ENCODE measurements around the gene STX2.
"Not testable (repeated sequence)": the region's sequence is repeated elsewhere in the genome, so short reads cannot be mapped to it uniquely, and the experiment has no call there.

STX2 gene

DNA sequence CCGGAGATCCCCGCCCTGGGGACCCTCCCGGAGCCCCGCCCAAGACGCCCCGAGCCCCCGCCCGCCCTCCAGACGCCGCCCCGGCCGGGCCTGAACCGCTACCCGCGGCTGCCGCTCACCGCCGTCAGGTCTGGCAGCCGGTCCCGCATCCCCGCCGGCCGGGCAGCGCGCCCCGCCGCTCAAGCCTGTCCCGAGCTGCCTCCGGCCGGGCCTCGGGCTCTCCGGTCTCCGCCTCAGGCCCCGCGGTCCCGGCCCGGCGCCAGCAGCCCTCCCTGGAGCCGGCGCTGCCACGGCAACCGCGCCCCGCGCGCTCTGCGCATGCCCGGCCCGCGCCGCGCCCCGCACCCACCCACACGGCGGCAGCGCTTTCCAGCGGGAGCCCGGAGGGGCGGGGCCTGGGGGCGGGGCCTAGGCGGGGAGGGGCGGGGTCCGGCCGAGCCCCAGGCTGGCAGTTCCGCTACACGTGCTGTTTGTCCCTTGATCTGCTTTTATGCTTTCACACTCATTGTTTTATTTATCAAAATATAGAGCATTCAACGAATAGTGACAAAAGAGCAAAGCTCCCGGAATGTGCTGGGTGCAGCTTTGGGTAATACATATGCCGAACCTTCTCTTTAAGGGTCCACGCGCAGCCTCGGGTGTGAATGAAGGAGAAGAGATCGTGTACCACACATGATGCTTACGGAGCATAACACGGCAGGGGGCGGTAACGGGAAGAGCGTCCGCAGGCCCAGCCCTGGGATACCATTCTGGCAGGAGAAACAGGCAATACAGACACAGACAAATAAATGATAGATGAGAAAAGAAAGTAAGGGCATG lies at the start of gene STX2:
Gene STX2 (minus strand): TSS at position 300 of the 819 bp plus-strand sequence. CDS start 151 bp downstream, at position 149.
- ATAC-seq (peak; percentile 87), DNase-seq (peak; percentile 91)

DNA sequence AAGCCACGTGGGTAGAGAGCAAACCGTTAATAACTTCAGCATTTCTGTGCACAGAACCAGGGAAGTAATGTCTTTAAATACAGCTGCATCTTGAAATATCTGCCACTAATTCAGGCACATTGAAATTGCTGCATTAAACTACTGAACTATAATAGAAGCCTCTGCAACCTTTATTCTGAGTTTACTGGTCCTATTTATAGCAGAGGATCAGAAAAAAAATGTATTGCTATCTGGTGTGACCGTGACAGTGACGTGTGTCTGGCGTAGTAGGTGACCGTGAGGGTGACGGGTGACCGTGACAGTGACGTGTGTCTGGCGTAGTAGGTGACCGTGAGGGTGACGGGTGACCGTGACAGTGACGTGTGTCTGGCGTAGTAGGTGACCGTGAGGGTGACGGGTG lies 48.1 kb upstream of the STX2 start:
- DNase-seq, ATAC-seq: not testable (repeated sequence)

GRCh38 chr12:130881548-130881947 lies 42.5 kb upstream of the STX2 start:
- no peak for DNase-seq
- no peak for ATAC-seq

DNA sequence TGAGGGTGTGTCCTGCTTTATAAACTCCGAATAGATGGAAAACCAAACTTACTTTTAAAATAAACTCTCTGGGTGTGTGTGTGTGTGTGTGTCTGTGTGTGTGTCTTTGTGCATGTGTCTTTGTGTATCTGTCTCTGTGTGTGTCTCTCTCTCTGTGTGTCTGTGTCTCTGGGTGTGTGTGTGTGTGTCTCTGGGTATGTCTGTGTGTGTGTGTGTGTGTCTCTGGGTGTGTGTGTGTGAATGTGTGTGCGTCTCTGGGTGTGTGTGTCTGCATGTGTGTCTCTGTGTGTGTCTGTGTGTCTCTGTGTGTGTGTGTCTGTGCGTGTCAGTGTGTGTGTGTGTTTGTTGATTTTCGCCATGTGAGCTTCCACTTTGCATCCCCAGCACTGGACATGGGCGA lies 42.0 kb upstream of the STX2 start:
- ATAC-seq: no peak
- no peak for DNase-seq

DNA sequence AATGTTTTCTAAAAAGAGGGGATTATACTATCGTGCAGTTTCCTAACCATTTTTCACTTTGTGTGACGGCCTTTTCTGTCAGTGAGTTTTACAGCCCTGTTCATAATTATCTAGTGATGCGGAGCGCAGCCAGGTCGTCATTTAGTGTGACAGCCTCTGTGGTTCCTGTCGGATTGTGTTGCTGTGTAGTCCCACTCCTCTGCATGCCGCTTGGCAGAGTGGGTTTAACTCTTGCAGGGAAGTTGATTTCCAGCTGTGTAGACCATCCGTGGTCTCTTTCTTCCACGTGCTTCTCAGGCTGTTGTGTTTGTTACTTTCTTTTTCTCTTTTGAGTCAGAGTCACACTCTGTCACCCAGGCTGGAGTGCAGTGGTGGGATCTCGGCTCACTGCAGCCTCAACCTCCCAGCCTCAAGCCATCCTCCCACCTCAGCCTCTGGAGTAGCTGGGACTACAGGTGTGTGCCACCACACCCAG lies 41.4 kb upstream of the STX2 start:
- peak; percentile 16 for DNase-seq
- ATAC-seq: peak; percentile 76

- DNase-seq (peak; percentile 23), ATAC-seq (peak; percentile 4)
Measured at GRCh38 chr12:130879781-130880389, 40.8 kb upstream of the STX2 start.

- DNase-seq: peak; percentile 12
- ATAC-seq: peak; percentile 15
Measured at GRCh38 chr12:130879212-130879686, 40.2 kb upstream of the STX2 start.

DNA sequence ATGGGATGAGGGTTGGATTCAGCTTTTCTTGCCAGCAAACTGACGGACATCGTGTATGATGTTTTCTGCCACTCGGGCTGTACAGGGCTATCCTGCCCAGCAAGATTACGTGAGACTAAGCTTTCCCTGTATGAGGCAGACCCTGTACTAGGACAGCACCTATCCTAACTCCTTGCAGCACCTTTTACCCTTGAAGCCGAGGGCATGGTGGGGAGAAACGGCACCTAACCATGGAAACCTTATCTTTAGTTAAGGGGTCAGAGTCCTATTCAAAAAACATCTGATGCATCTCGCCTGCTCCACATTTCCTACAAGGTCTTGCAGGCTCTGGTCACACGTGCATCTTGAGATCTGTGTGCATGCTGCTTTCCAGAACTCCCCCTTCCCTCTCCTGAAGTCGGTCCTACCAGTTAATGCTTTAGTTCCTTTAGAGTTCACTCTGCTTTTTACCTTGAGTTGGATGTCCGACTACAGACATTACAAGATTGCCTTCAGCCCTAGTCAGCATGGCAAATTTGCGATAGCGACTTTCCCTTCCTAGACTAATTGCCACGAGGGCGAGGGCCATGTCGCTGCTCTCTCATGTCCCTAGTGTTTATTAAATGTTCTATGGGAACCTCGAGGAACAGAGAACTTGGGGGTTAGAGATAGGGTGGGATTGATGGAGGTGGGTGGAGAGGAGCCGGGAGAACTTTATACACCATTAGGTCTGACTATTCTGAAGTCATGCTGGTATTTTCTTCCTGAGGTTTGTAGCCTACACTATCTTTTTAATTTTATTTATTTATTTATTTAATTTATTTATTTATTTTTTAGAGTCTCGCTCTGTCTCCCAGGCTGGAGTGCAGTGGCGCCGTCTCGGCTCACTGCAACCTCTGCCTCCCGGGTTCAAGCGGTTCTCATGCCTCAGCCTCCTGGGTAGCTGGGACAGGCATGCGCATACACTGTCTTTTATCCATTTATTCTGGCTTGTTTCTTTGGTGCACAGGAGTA lies 39.4 kb upstream of the STX2 start:
- ATAC-seq: no peak

GRCh38 chr12:130877333-130877732 lies 38.3 kb upstream of the STX2 start:
- DNase-seq (no peak), ATAC-seq (no peak)

More for the DNA sequence above, 39.4 kb upstream of the STX2 start:
- DNase-seq: peak; percentile 12

DNA sequence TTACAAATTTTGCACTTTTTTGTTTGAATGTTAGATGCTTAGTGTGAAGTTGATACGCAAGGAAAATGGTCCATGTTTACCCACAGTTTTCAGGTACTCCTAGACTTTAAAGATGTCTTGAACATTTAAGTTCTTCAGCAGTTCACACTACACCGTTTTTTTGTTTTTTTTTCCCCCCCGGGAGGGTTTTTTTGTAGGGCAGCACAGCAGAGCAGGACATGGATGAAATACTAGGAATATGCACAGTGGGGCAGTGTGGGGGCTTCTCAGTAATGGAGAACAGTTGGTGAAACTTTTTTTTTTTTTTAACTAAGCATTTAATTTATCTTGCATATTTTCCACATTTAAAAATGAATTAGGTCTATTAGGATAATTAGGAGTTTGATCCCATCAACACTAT lies 37.7 kb upstream of the STX2 start:
- ATAC-seq: no peak
- no peak for DNase-seq

DNA sequence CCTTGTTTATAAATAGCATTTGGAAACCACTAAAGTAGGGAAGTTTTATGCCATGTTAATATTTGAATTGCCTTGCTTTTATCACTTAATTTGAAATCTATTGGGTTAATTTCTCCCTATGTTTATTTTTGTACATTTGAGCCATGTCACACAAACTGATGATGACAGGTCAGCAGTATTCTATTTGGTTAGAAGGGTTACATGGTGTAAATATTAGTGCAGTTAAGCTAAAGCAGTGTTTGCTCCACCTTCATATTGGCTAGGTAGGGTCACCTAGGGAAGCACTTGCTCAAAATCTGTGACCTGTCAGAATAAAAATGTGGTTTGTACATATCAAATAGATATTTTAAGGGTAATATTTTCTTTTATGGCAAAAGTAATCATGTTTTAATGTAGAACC lies 37.2 kb upstream of the STX2 start:
- DNase-seq: no peak
- no peak for ATAC-seq

GRCh38 chr12:130875708-130876107 lies 36.7 kb upstream of the STX2 start:
- ATAC-seq, DNase-seq: not testable (repeated sequence)

DNA sequence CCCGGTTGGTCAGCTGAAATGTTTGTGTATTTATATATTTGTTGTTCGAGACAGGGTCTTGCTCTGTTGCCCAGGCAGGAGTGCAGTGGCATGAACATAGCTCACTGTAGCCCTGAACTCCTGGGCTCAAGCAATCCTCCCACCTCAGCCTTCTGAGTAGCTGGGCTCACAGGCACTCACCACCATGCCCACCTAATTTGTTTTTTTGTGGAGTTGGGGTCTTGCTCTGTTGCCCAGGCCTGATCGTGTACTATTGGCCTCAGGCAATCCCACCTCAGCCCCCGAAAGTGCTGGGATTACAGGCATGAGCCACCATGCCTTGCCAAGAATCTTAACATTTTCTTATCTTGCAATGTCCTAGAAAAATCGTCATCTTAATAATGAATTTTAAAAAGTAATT lies 36.1 kb upstream of the STX2 start:
- ATAC-seq: no peak
- no peak for DNase-seq

- no peak for ATAC-seq
- DNase-seq: no peak
Measured at GRCh38 chr12:130874696-130875095, 35.6 kb upstream of the STX2 start.

DNA sequence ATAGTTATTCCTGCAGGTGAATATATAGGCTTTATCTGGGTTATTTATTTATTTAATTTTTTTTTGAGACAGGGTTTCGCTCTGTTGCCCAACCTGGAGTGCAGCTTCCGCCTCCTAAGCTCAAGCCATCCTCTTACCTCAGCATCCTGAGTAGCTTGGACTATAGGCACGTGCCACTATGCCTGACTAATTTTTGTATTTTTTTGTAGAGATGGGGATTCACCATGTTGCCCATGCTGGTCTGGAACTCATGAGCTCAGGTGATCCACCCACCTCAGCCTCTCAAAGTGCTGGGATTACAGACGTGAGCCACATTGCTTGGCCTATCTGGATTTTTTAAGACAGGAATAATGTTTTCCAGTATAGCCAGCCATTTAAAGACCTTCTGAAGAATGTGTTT lies 34.8 kb upstream of the STX2 start:
- peak; percentile 16 for DNase-seq
- no peak for ATAC-seq

GRCh38 chr12:130873106-130873795 lies 34.2 kb upstream of the STX2 start:
- DNase-seq: no peak
- no peak for ATAC-seq

- DNase-seq: peak; percentile 59
- peak; percentile 11 for ATAC-seq
Measured at GRCh38 chr12:130872179-130873096, 33.4 kb upstream of the STX2 start.

DNA sequence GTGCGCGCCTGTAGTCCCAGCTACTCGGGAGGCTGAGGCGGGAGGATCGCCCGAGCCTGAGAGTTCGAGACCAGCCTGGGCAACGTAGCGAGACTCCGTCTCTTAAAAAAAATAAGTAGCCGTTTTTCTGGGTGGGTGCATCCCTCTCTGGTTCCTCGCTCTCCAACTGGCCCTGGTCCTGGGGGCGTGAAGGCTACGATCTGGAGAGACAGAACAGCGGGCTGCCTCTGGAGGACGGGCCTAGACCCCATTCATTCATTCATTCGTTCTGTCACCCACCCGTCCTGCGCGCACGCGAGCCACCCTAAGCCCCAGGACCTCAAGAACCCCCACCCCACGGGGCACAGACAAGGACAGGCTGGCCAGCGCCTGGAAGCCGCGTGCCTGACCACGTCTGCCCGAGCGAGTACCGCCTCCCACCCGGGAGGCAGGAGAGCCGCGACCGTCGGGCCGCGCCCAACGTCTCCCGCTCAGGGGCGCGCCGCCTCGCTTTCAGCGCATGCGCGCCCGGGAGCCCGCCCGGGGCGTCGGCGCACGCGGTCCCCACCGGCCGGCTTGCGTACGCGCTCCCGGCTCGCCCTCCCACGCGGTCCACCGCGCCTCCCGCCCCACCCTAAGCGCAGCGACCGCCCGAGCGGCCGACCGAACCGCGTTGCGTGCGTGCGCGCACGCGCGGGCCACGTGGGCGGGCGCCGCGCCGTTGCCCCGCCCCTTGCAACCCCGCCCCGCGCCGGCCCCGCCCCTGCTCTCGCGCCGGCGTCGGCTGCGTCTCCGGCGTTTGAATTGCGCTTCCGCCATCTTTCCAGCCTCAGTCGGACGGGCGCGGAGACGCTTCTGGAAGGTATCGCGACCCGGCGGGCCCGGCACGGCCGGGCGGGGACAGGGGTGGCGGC lies 32.5 kb upstream of the STX2 start, which contains the start of gene RAN:
Gene RAN (plus strand): TSS at position 781 of the 893 bp plus-strand sequence. CDS start 528 bp downstream, outside the sequence.
- DNase-seq (peak; percentile 95), ATAC-seq (peak; percentile 75)

Data from stimulated activated naive CD8-positive, alpha-beta T cell treated with anti-CD3 and anti-CD28 coated beads, Interleukin-15, Interleukin-2, amounts not matched to agents 100 U/mL and 50 U/mL, for 24 hours (primary cell).